SK-N-SH treated with all-trans-retinoic acid at 6 μM for 48 hours (cell line): ENCODE measurements around the gene TTC19.
A peak's percentile ranks its signal among the peaks of the same experiment; 100 is the strongest.

Source experiments
- ATAC-seq: fragments of 200-7000 bp; cut with Tn5 transposase; 3 replicates; pipeline ENCODE4 v1.9.1; 2020; ENCODE audit warnings: mild to moderate bottlenecking, moderate library complexity
- ARNTL ChIP-seq: fragments of 450-650 bp; formaldehyde crosslinking; IDR thresholded peaks from 2 replicates; pipeline ENCODE4 v1.5.0; 2020; ENCODE audit warnings: low read depth, mild to moderate bottlenecking, moderate library complexity, borderline replicate concordance
- CSDC2 ChIP-seq: fragments of 250-450 bp; sonication (Bioruptor Pico); IDR thresholded peaks from 2 replicates; pipeline ENCODE4 v1.5.0; 2020; ENCODE audit warnings: mild to moderate bottlenecking, moderate library complexity
- ESRRG ChIP-seq: fragments of 250-450 bp; sonication (Bioruptor Pico); IDR thresholded peaks from 2 replicates; pipeline ENCODE4 v1.6.1; 2021; ENCODE audit warnings: mild to moderate bottlenecking
- GLIS3 ChIP-seq: fragments of 250-450 bp; sonication (Bioruptor Pico); IDR thresholded peaks from 2 replicates; pipeline ENCODE4 v1.5.0; 2020; ENCODE audit warnings: mild to moderate bottlenecking, moderate library complexity
- ISL1 ChIP-seq: fragments of 250-450 bp; sonication (Bioruptor Pico); IDR thresholded peaks from 2 replicates; pipeline ENCODE4 v2.1.2; 2022; ENCODE audit warnings: mild to moderate bottlenecking, moderate library complexity
- OSR1 ChIP-seq: fragments of 250-450 bp; sonication (Bioruptor Pico); IDR thresholded peaks from 2 replicates; pipeline ENCODE4 v1.8.0; 2022; ENCODE audit warnings: moderate library complexity, mild to moderate bottlenecking, inconsistent platforms
- PPARA ChIP-seq: fragments of 250-450 bp; sonication (Bioruptor Pico); IDR thresholded peaks from 2 replicates; pipeline ENCODE4 v1.5.0; 2020; ENCODE audit warnings: mild to moderate bottlenecking, borderline replicate concordance
- RARB ChIP-seq: fragments of 250-450 bp; sonication (Bioruptor Pico); IDR thresholded peaks from 2 replicates; pipeline ENCODE4 v1.8.0; 2021; ENCODE audit warnings: mild to moderate bottlenecking, moderate library complexity
- SNAI2 ChIP-seq: fragments of 250-450 bp; sonication (Bioruptor Pico); IDR thresholded peaks from 2 replicates; pipeline ENCODE4 v1.5.0; 2020; ENCODE audit warnings: mild to moderate bottlenecking, moderate library complexity
- TCF4 ChIP-seq: fragments of 250-450 bp; sonication (Bioruptor Pico); IDR thresholded peaks from 2 replicates; pipeline ENCODE4 v1.8.0; 2021; ENCODE audit warnings: mild to moderate bottlenecking, moderate library complexity, borderline replicate concordance
- TOX ChIP-seq: fragments of 250-450 bp; sonication (Bioruptor Pico); IDR thresholded peaks from 2 replicates; pipeline ENCODE4 v1.8.0; 2021; ENCODE audit warnings: mild to moderate bottlenecking, moderate library complexity, borderline replicate concordance
- ZC3H10 ChIP-seq: fragments of 250-450 bp; sonication (Bioruptor Pico); IDR thresholded peaks from 2 replicates; pipeline ENCODE4 v1.5.1; 2021; ENCODE audit warnings: mild to moderate bottlenecking, moderate library complexity
- ZFP3 ChIP-seq: fragments of 250-450 bp; sonication (Bioruptor Pico); IDR thresholded peaks from 2 replicates; pipeline ENCODE4 v1.5.0; 2020; ENCODE audit warnings: mild to moderate bottlenecking, moderate library complexity
- ZFP30 ChIP-seq: fragments of 450-650 bp; formaldehyde crosslinking; IDR thresholded peaks from 2 replicates; pipeline ENCODE4 v1.5.0; 2022; ENCODE audit warnings: mild to moderate bottlenecking, moderate library complexity
- ZNF565 ChIP-seq: fragments of 450-650 bp; formaldehyde crosslinking; conservative IDR thresholded peaks from 2 replicates; pipeline ENCODE4 v1.5.0; 2020; ENCODE audit warnings: low read depth, mild to moderate bottlenecking, moderate library complexity
- ZNF70 ChIP-seq: fragments of 450-650 bp; formaldehyde crosslinking; IDR thresholded peaks from 2 replicates; pipeline ENCODE4 v1.5.0; 2020; ENCODE audit warnings: mild to moderate bottlenecking, moderate library complexity
- ZNF8 ChIP-seq: fragments of 450-650 bp; formaldehyde crosslinking; IDR thresholded peaks from 2 replicates; pipeline ENCODE4 v1.5.0; 2020; ENCODE audit warnings: mild to moderate bottlenecking, moderate library complexity
- TF ChIP-seq, protein P1 (sequence below): fragments of 250-450 bp; sonication (Bioruptor Pico); IDR thresholded peaks from 2 replicates; pipeline ENCODE4 v1.5.1; 2021; ENCODE audit warnings: mild to moderate bottlenecking, moderate library complexity
- TF ChIP-seq, protein P2 (sequence below): fragments of 250-450 bp; sonication (Bioruptor Pico); IDR thresholded peaks from 2 replicates; pipeline ENCODE4 v1.8.0; 2021; ENCODE audit warnings: low read depth, mild to moderate bottlenecking, moderate library complexity, borderline replicate concordance
- TF ChIP-seq, protein P3 (sequence below): fragments of 250-450 bp; sonication (Bioruptor Pico); IDR thresholded peaks from 2 replicates; pipeline ENCODE4 v1.8.0; 2020; ENCODE audit warnings: mild to moderate bottlenecking, moderate library complexity, borderline replicate concordance
- TF ChIP-seq, protein P4 (sequence below): fragments of 250-450 bp; sonication (Bioruptor Pico); IDR thresholded peaks from 2 replicates; pipeline ENCODE4 v1.5.1; 2020; ENCODE audit warnings: low read depth, mild to moderate bottlenecking, moderate library complexity

Gene TTC19, protein sequence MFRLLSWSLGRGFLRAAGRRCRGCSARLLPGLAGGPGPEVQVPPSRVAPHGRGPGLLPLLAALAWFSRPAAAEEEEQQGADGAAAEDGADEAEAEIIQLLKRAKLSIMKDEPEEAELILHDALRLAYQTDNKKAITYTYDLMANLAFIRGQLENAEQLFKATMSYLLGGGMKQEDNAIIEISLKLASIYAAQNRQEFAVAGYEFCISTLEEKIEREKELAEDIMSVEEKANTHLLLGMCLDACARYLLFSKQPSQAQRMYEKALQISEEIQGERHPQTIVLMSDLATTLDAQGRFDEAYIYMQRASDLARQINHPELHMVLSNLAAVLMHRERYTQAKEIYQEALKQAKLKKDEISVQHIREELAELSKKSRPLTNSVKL

DNA sequence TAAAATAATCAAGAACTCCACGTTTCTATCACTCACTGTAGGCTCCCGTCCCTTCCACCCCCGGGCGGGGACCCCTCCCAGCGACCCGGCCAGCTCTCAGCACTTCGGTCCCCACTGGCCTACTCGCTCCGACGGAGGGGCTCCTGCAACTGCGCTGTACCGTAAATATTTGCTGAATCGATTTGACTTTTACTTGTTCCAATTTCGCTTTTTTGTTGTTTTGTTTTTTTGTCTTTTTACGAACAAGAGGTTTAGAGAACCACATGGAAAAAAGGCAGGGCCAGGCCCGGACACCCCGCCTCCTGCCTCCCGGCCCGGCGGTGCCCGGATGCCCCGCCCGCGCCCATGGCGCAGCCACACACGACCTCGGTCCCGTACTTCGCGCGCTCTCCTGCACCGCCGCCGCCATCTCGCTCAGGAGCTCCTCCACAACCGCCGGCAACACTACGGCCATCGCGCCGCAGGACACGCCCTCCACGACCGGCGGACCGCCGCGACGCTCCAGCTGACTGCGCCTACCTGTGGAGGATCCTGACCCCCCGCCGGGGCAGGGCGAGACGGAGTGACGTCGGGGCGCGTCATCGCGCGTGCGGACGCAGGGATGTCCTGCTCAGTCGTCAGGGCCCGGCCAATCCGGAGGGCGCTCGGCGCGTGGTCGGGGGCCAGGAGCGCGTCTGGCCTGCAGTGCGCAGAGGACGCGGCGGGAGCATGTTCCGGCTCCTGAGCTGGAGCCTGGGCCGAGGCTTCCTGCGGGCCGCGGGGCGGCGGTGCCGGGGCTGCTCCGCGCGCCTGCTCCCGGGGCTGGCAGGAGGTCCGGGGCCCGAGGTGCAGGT lies at the start of gene TTC19, which contains the start of gene ZSWIM7:
TSS of gene TTC19 (plus strand) at position 684 of the 833 bp plus-strand sequence. CDS start at position 709, 25 bp downstream.
TSS of gene ZSWIM7 (minus strand) at position 564 of the 833 bp plus-strand sequence. CDS start at position 454, 110 bp downstream.
- peak; percentile 94 for ATAC-seq
- TF ChIP-seq GLIS3 (CRISPR knock-in tag) (no peak), ZC3H10 (CRISPR knock-in tag) (0 out of 2 replicates have a peak, but pooled peaks have one; percentile 37), ZFP3 (CRISPR knock-in tag) (peak; percentile 93)

DNA sequence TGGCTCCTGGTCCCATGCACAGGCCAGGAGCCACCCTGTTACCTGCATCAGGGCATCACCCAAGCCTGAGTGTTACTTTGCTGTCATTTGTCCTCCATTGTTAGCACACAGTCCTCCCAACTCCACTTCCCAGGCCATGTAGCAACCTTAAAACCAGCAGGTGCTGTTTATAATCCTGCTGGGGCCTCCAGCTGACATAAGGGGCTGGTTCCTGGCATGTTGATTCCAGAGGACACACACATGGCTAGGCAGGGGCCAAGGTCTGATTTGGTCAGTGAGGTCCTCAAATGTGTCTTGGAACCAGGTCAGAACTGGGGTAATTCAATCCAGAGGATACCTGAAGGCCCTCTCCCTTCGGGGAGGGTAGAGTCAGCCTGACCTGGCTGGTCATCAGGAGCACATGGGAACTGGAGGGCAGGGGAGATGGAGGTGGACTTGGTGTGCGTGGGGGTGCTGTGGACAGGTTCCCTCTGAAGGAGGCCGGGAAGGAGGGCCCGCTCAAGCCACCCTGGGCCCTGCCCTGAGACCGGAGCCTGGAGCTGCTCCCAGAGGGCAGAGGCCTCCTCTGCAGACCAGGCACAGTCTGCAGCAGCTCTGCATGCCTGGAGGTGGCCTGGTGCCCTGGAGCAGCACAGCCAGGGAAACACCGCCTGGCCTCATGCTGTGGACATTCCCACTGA lies 48.1 kb upstream of the TTC19 start:
- no peak for ATAC-seq
- no peak for TF ChIP-seq ZC3H10 (CRISPR knock-in tag)
- TF ChIP-seq ISL1 (CRISPR knock-in tag) = no peak
- TF ChIP-seq TOX (CRISPR knock-in tag) = no peak
- TF ChIP-seq, protein P1, sequence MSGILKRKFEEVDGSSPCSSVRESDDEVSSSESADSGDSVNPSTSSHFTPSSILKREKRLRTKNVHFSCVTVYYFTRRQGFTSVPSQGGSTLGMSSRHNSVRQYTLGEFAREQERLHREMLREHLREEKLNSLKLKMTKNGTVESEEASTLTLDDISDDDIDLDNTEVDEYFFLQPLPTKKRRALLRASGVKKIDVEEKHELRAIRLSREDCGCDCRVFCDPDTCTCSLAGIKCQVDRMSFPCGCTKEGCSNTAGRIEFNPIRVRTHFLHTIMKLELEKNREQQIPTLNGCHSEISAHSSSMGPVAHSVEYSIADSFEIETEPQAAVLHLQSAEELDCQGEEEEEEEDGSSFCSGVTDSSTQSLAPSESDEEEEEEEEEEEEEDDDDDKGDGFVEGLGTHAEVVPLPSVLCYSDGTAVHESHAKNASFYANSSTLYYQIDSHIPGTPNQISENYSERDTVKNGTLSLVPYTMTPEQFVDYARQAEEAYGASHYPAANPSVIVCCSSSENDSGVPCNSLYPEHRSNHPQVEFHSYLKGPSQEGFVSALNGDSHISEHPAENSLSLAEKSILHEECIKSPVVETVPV (CRISPR knock-in tag) = no peak
- no peak for TF ChIP-seq ZNF8 (CRISPR knock-in tag)
- no peak for TF ChIP-seq ZNF70 (CRISPR knock-in tag)
- no peak for TF ChIP-seq OSR1
- TF ChIP-seq, protein P2, sequence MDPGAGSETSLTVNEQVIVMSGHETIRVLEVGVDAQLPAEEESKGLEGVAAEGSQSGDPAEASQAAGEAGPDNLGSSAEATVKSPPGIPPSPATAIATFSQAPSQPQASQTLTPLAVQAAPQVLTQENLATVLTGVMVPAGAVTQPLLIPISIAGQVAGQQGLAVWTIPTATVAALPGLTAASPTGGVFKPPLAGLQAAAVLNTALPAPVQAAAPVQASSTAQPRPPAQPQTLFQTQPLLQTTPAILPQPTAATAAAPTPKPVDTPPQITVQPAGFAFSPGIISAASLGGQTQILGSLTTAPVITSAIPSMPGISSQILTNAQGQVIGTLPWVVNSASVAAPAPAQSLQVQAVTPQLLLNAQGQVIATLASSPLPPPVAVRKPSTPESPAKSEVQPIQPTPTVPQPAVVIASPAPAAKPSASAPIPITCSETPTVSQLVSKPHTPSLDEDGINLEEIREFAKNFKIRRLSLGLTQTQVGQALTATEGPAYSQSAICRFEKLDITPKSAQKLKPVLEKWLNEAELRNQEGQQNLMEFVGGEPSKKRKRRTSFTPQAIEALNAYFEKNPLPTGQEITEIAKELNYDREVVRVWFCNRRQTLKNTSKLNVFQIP (CRISPR knock-in tag) = no peak
- no peak for TF ChIP-seq ZNF565 (CRISPR knock-in tag)
- no peak for TF ChIP-seq SNAI2 (CRISPR knock-in tag)
- TF ChIP-seq CSDC2 (CRISPR knock-in tag) = no peak
- no peak for TF ChIP-seq PPARA (CRISPR knock-in tag)
- TF ChIP-seq ZFP30 (CRISPR knock-in tag) = no peak
- TF ChIP-seq ZFP3 (CRISPR knock-in tag) = no peak
- TF ChIP-seq TCF4 (CRISPR knock-in tag) = no peak
- TF ChIP-seq GLIS3 (CRISPR knock-in tag) = no peak
- no peak for TF ChIP-seq RARB
- TF ChIP-seq ESRRG = no peak
- no peak for TF ChIP-seq ARNTL (CRISPR knock-in tag)
- TF ChIP-seq, protein P3, sequence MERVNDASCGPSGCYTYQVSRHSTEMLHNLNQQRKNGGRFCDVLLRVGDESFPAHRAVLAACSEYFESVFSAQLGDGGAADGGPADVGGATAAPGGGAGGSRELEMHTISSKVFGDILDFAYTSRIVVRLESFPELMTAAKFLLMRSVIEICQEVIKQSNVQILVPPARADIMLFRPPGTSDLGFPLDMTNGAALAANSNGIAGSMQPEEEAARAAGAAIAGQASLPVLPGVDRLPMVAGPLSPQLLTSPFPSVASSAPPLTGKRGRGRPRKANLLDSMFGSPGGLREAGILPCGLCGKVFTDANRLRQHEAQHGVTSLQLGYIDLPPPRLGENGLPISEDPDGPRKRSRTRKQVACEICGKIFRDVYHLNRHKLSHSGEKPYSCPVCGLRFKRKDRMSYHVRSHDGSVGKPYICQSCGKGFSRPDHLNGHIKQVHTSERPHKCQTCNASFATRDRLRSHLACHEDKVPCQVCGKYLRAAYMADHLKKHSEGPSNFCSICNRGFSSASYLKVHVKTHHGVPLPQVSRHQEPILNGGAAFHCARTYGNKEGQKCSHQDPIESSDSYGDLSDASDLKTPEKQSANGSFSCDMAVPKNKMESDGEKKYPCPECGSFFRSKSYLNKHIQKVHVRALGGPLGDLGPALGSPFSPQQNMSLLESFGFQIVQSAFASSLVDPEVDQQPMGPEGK (CRISPR knock-in tag) = no peak

DNA sequence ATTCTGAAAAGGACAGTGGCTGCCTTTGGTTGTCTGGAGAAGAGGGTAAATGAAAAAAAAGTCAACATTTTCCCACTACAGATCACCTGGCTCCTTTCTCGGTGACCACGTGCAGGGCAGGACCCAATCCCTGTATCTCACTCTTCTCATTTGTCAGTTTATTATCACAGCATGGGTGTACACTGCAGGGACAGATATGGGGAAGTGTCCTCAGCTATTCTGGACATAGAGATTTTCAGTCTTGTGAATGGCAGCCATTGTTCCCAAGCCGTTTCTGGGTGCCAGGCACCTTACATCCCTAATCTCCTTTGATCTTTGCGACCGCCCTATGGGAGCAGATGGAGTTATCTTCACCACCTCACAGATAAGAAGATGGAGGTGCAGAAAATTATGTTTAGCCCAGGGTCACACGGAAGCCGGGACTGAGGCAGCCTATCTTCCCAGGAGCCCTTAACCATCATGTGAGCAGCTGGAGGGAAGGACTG lies 47.5 kb upstream of the TTC19 start:
- ATAC-seq = no peak
- TF ChIP-seq ZFP30 (CRISPR knock-in tag) (no peak), GLIS3 (CRISPR knock-in tag) (no peak), ZNF565 (CRISPR knock-in tag) (no peak), ZC3H10 (CRISPR knock-in tag) (no peak), ZFP3 (CRISPR knock-in tag) (no peak), ARNTL (CRISPR knock-in tag) (no peak), SNAI2 (CRISPR knock-in tag) (no peak), TCF4 (CRISPR knock-in tag) (no peak), OSR1 (no peak)
- TF ChIP-seq, protein P4, sequence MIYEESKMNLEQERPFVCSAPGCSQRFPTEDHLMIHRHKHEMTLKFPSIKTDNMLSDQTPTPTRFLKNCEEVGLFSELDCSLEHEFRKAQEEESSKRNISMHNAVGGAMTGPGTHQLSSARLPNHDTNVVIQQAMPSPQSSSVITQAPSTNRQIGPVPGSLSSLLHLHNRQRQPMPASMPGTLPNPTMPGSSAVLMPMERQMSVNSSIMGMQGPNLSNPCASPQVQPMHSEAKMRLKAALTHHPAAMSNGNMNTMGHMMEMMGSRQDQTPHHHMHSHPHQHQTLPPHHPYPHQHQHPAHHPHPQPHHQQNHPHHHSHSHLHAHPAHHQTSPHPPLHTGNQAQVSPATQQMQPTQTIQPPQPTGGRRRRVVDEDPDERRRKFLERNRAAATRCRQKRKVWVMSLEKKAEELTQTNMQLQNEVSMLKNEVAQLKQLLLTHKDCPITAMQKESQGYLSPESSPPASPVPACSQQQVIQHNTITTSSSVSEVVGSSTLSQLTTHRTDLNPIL (CRISPR knock-in tag) = no peak
- TF ChIP-seq, protein P1 (CRISPR knock-in tag) = no peak
